Measurements from ENCODE around the gene GFRA4.

The GFRA4 gene

GRCh38 chr20:3652676-3653596, 10.3 kb downstream of the GFRA4 start:
- DNase-seq (ENCODE audit: low read depth), result no peak

DNA sequence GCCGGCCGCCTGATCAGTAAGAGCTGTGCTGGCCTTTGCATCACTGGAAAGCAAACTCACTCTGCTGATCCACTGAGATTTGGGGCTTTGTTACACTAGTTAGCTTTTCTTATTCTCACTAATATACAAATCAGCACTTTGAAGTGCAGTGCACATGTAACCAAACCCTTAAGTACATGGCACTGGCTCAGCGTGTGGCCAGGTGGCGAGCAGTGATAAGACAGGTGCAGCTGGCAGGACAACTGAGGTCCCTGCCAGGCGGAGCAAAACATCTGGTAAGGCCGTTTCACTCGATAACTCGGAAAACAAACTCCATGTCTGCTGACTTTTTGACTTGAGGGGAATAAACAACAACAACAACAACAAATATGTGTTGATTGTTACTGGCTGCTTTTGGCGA, 11.0 kb downstream of the GFRA4 start:
- no peak for DNase-seq (ENCODE audit: low read depth)

DNA sequence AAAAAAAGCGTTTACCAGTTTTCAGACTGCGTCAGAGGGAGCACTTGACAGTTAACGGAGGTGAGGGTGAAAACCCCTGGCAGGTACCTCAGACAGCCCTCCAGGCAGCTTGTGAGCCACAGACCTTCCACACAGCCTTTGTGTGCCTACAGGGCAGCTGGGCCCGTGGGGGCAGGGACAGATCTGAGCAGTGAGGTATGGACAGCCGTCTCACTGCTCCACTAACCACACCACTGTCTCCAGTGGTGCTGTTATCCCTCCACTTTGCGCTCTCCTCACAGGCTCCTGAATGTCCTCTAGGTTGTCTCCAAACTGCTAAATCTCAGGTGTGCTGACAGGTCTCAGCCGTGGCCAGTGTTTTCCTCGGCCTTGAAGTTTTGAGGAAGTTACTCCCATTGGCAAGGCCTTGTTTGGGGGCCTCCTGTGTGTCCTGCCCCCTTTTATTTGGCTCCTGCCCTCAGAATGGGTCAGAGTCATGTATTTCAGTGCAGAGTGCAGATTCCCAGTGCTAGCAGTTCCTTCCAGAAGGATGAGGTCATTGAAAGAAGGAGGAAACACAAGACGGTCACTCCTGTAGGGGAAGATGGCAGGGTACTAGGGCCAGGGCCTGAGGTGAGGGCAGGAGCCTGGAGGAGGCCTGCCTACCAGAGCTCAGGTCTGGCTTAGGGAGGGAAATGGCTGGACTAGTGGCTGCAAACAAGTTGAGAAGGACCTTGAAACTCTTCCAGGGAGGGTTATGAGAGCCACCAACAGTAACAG, 11.8 kb downstream of the GFRA4 start:
- DNase-seq (ENCODE audit: low read depth), result no peak

GRCh38 chr20:3648951-3649350, 14.2 kb downstream of the GFRA4 start:
- no peak for DNase-seq (ENCODE audit: low read depth)

DNA sequence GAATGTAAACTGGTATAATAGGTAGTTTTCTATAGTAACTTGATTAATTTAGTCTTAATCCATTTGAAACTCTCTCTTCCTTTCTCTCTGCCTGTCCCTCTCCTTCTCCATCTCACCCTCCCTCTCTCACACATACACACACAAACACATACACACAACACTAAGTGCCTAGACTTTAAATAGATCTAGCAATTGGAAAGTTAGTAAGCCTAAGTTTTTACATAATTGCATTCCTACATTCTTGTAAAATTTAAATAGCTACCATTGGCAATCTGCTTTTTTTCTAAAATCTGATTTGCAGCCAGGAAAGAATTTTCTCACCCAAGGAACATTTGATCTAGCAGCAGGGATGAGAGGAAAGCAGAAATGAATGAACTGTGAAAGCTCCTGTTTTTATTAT, 15.7 kb downstream of the GFRA4 start:
- DNase-seq (ENCODE audit: low read depth), result no peak

DNA sequence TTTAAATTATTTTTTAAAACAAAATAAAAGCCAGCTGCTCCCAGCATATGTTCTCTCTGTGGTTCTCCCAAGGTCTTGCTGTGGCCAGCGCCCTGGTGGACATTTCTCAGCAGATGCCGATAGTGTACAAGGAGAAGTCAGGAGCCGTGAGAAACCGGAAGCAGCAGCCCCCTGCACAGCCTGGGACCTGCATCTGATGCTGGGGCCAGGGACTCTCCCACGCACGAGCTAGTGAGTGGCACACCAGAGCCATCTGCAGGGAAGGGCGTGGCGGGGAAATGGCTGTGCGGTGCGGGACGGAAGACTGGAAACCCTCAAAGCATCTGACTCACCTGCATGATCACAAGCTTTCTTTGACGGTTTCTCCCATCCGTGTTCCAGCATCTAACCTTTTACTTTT, 16.5 kb downstream of the GFRA4 start:
- DNase-seq (ENCODE audit: low read depth), result no peak

GRCh38 chr20:3646067-3646440, 17.1 kb downstream of the GFRA4 start:
- no peak for DNase-seq (ENCODE audit: low read depth)

GRCh38 chr20:3645309-3646066, 17.7 kb downstream of the GFRA4 start:
- no peak for DNase-seq (ENCODE audit: low read depth)

DNA sequence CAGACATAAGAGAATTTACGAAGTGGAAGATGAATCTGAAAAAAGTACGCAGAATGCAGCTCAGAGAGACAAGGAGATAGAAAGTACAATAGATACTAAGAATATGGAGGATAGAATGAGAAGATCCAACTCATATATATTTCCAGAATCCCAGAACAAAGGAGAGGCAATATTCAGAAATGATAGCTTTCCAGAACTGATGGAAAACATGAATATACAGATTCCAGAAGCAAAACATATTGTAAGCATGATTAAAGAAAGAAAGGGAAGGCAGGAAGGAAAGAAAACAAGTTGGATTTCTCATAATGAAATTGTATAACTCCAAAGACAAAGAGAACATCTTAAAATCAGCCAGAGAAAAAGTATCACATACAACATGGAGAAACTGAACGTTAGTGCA, 22.9 kb downstream of the GFRA4 start:
- DNase-seq (ENCODE audit: low read depth), result no peak

GRCh38 chr20:3635346-3635745, 27.9 kb downstream of the GFRA4 start:
- DNase-seq (ENCODE audit: low read depth), result no peak

DNA sequence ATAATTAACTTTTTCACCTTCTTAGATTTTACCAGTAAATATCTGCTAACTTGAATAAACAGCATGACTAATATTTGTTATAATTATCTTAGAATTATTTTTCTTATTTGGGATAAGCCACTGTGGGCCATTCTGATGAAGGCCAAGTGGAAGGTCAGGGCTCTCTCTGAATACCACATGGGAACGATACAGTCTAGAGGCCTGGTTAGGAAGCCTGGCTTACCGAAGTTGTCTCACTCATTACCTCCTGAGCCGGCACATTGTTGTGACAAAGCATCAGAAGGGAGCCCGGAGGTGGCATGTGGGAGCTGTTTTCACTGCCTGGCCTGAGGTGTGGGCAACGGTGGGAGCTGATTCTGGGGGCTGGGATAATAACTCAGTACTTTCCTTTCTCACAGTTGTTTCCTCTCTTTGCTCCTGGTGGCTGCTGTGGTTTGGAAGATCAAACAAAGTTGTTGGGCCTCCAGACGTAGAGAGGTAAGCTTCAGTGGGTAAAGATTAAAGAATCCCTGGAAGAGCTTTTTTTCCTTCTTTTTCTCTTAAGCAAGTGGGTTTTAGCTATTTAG, 29.2 kb downstream of the GFRA4 start:
- DNase-seq (ENCODE audit: low read depth), result no peak

- DNase-seq (ENCODE audit: low read depth), result no peak
Observed at GRCh38 chr20:3632311-3633004, 30.7 kb downstream of the GFRA4 start.

DNA sequence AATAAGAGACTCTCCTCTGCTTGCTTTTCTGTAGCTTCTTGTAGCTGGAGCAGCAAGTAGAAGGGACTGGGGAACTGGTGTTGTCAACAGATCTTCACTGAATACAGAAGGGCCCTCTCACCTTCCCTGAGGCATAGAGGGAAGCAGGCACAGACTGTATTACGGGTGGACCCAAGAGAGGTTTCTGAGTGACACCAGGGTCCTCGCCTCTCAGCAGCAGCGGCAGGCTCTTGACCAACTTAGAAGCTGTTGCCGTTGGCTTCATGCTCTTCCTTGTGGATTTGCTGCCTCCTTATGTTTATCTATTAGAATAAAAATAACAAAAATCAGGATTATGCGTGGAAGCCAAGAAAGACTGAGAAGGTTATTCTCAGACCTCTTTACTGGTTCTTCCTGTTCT, 31.7 kb downstream of the GFRA4 start:
- DNase-seq (ENCODE audit: low read depth), result no peak

DNA sequence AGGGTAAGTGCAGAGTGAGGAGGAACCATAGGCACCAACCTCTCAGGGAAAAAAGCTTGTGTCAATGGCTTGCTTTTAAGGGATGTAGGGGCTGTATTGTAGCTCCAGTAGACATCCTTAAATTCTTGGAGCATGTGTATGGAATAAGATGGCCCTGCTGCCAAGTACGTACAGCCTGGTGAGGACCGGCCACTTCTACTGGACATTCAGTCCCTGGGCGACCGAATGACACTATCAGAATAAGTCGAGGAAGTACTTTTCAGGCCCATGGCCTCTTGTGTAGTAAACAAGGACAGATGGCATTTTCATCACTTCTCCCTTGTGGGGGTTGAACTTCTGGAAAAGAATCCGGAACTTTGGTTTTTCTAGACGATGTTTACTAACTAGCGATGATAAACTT, 32.8 kb downstream of the GFRA4 start:
- DNase-seq (ENCODE audit: low read depth), result no peak

- DNase-seq (ENCODE audit: low read depth), result no peak
Observed at GRCh38 chr20:3629893-3630292, 33.3 kb downstream of the GFRA4 start.

- DNase-seq (ENCODE audit: low read depth), result no peak
Observed at GRCh38 chr20:3628502-3629314, 34.5 kb downstream of the GFRA4 start.

DNA sequence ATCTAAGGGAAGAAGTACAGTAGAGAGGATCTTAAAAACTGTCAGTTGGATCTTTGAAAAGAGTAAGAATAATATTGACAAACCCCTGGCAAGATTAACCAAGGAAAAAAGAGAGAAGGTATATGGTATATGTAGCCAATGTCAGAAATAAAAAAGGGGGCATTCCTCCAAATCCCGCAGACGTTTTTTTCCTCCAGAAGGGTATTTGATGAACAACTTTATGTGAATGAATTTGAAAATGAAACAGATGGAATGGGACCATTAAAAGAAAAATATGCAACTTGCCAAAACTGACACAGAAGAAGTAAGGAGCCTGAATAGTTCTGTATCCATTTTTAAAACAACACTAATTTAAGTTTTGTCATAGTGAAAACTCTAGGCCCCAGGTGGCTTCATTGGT, 35.7 kb downstream of the GFRA4 start:
- DNase-seq (ENCODE audit: low read depth), result no peak

GRCh38 chr20:3622406-3622805, 40.8 kb downstream of the GFRA4 start:
- no peak for DNase-seq (ENCODE audit: low read depth)

DNA sequence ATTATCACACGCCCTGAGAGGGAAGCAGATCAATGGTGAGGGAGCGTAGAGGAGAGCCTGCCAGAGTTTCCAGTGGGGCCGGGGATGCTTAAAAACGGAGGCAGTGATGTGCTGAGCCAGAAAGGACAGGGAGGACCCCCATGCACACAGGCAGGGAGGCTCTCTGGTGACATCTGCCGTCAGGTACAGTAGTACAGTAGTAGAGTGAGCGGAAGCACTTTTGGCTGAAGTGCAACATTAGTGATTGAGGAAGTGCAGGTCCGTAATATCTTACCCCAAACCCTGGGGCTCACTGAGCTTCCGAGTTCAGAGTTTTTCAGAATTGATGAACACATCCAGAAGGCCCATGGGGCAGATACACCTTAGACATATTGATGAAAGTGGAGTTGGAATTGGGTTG, 42.1 kb downstream of the GFRA4 start:
- DNase-seq (ENCODE audit: low read depth), result no peak

GRCh38 chr20:3616250-3616649, 46.9 kb downstream of the GFRA4 start:
- no peak for DNase-seq (ENCODE audit: low read depth)

Measured in stimulated activated CD8-positive, alpha-beta memory T cell treated with anti-CD3 and anti-CD28 coated beads, Interleukin-15, amount 100 ng/mL, for 24 hours (primary cell).